ENCODE measurements around the gene ACTL6B.

ACTL6B gene

GRCh38 chr7:100599911-100600729 is 56.1 kb downstream of the ACTL6B start:
- DNase-seq, result no peak

- DNase-seq, result no peak
Observed at GRCh38 chr7:100598425-100598824, 57.8 kb downstream of the ACTL6B start.

GRCh38 chr7:100595188-100595587 is 61.1 kb downstream of the ACTL6B start:
- no peak for DNase-seq

All from CD4-positive, alpha-beta T cell treated with Interleukin-6 for 4 hours (primary cell).